Activated naive CD4-positive, alpha-beta T cell treated with Interleukin-2 at 50 U/mL for 16 hours (primary cell): ENCODE results near the gene HERPUD1.
A peak's percentile ranks its signal among the peaks of the same experiment; 100 is the strongest.

Experiments
- DNase-seq: peaks from one replicate; pipeline ENCODE4 v3.0.0-alpha.2; 2020

The HERPUD1 gene

GRCh38 chr16:56936491-56936890, 4.5 kb downstream of the HERPUD1 start:
- DNase-seq, result no peak

- no peak for DNase-seq
Observed at GRCh38 chr16:56936950-56937349, 5.0 kb downstream of the HERPUD1 start.

- DNase-seq, result peak; percentile 58
Observed at GRCh38 chr16:56938664-56939513, 6.9 kb downstream of the HERPUD1 start.

GRCh38 chr16:56939801-56940200, 7.9 kb downstream of the HERPUD1 start:
- DNase-seq, result no peak

GRCh38 chr16:56941092-56941491, 9.2 kb downstream of the HERPUD1 start:
- no peak for DNase-seq

- DNase-seq, result no peak
Observed at GRCh38 chr16:56941856-56942331, 10.0 kb downstream of the HERPUD1 start.

GRCh38 chr16:56943761-56944375, 11.9 kb downstream of the HERPUD1 start:
- no peak for DNase-seq

GRCh38 chr16:56944954-56945839, 13.3 kb downstream of the HERPUD1 start:
- peak; percentile 40 for DNase-seq

GRCh38 chr16:56945847-56946527, 14.0 kb downstream of the HERPUD1 start:
- DNase-seq, result no peak

- no peak for DNase-seq
Observed at GRCh38 chr16:56946767-56947603, 15.0 kb downstream of the HERPUD1 start.

GRCh38 chr16:56947604-56947995, 15.7 kb downstream of the HERPUD1 start:
- no peak for DNase-seq

GRCh38 chr16:56948234-56948633, 16.3 kb downstream of the HERPUD1 start:
- no peak for DNase-seq

GRCh38 chr16:56950051-56950450, 18.1 kb downstream of the HERPUD1 start:
- DNase-seq, result no peak

- no peak for DNase-seq
Observed at GRCh38 chr16:56950455-56950854, 18.5 kb downstream of the HERPUD1 start.

- peak; percentile 63 for DNase-seq
Observed at GRCh38 chr16:56950881-56951771, 19.2 kb downstream of the HERPUD1 start.

- DNase-seq, result no peak
Observed at GRCh38 chr16:56953006-56953405, 21.1 kb downstream of the HERPUD1 start.

- DNase-seq, result no peak
Observed at GRCh38 chr16:56956076-56956475, 24.1 kb downstream of the HERPUD1 start.

- DNase-seq, result no peak
Observed at GRCh38 chr16:56956756-56957155, 24.8 kb downstream of the HERPUD1 start.

- no peak for DNase-seq
Observed at GRCh38 chr16:56960681-56961281, 28.8 kb downstream of the HERPUD1 start.

- no peak for DNase-seq
Observed at GRCh38 chr16:56961386-56961785, 29.4 kb downstream of the HERPUD1 start.
